K562 (cell line): Measurements from ENCODE around the gene LIPE. TPM values are rescaled to one million over a fixed set of nuclear protein-coding genes. Genes with fewer than 3 reads are reported as not detected.

Source experiments
- CCNT2 ChIP-seq: IDR thresholded peaks from 2 replicates; pipeline ENCODE4 v1.6.1; 2011; ENCODE audit warnings: borderline replicate concordance, low read depth, mild to moderate bottlenecking, moderate library complexity, mixed read lengths, low read length; ENCODE audit not compliant: insufficient read length; ENCODE audit errors: extremely low read depth
- CXXC5 ChIP-seq: fragments of 250-450 bp; sonication (Bioruptor Pico); IDR thresholded peaks from 2 replicates; pipeline ENCODE4 v1.8.0; 2022; ENCODE audit warnings: inconsistent platforms, mild to moderate bottlenecking, moderate library complexity
- E2F6 ChIP-seq, 2 experiments: IDR thresholded peaks; 2 replicates each; pipeline ENCODE4 v1.6.1; 2011; ENCODE audit warnings: borderline replicate concordance in 1 of 2, control low read depth in 1 of 2, low read depth in 1 of 2, low read length in 1 of 2, mild to moderate bottlenecking in 1 of 2, mixed read lengths in 1 of 2, moderate library complexity in 1 of 2; ENCODE audit not compliant: insufficient read depth in 1 of 2, insufficient read length in 1 of 2, poor library complexity in 1 of 2, severe bottlenecking in 1 of 2; ENCODE audit errors: extremely low read depth in 1 of 2
- MTA3 ChIP-seq: fragments of 450-650 bp; formaldehyde crosslinking; IDR thresholded peaks from 2 replicates; pipeline ENCODE4 v1.6.1; 2017; ENCODE audit warnings: mild to moderate bottlenecking, borderline replicate concordance
- NONO ChIP-seq, 2 experiments: fragments of 200-400 bp in 1 of 2; fragments of 450-650 bp in 1 of 2; formaldehyde crosslinking in 1 of 2; IDR thresholded peaks; 2 replicates each; pipeline ENCODE4 v1.6.1; 2017; ENCODE audit warnings: low read depth in 2 of 2, mild to moderate bottlenecking in 2 of 2, moderate library complexity in 2 of 2, low read length in 1 of 2
- PCBP2 ChIP-seq: fragments of 200-400 bp; formaldehyde crosslinking; IDR thresholded peaks from 2 replicates; pipeline ENCODE4 v1.6.1; 2018; ENCODE audit warnings: low read length, low read depth, mild to moderate bottlenecking, moderate library complexity; ENCODE audit not compliant: poor library complexity, severe bottlenecking
- RB1 ChIP-seq: fragments of 450-650 bp; IDR thresholded peaks from 2 replicates; pipeline ENCODE4 v1.6.1; 2017; ENCODE audit warnings: low read depth, mild to moderate bottlenecking
- REST ChIP-seq, 2 experiments: fragments of 450-650 bp; formaldehyde crosslinking in 1 of 2; IDR thresholded peaks; 2 replicates each; pipeline versions ENCODE4 v1.4.0 to v1.6.1; 2014 to 2020; ENCODE audit warnings: mild to moderate bottlenecking in 2 of 2, borderline replicate concordance in 1 of 2, low read depth in 1 of 2
- TAF7 ChIP-seq: fragments of 450-650 bp; IDR thresholded peaks from 2 replicates; pipeline ENCODE4 v1.6.1; 2016; ENCODE audit warnings: missing genetic modification characterization, missing compliant biosample characterization
- THAP12 ChIP-seq: fragments of 250-450 bp; sonication (Bioruptor Pico); IDR thresholded peaks from 2 replicates; pipeline ENCODE4 v1.9.0; 2021; ENCODE audit warnings: mild to moderate bottlenecking, inconsistent platforms
- ZFX ChIP-seq: sonication (generic); formaldehyde crosslinking; IDR thresholded peaks from 2 replicates; pipeline ENCODE4 v1.8.0; 2022; ENCODE audit warnings: mild to moderate bottlenecking, missing genetic modification reagents, moderate library complexity
- polyA plus RNA-seq, 8 experiments: library from polyadenylated mRNA; depleted of rRNA in 4 of 8; stranded (reverse) in 5 of 8; unstranded in 3 of 8; fragments of >200 nt; fragmentation: Nextera tagmentation in 2 of 8; fragmentation: Illumina TruSeq in 1 of 8; extraction: Ambion mirVana in 2 of 8; extraction: Trizol in 1 of 8; gene quantifications; 2 replicates each; pipeline versions ENCODE4 v1.2.1 to v1.2.3, GENCODE V29; 2011 to 2014; ENCODE audit warnings: inconsistent platforms in 1 of 8, missing spikeins in 1 of 8
- total RNA-seq, 7 experiments: library from RNA; depleted of rRNA in 6 of 7; stranded (reverse); fragments of >200 nt in 6 of 7; fragmentation: Illumina TruSeq in 2 of 7; extraction: Trizol in 2 of 7; gene quantifications; 2 replicates each; pipeline versions ENCODE4 v1.2.1 to v1.2.3, GENCODE V29; 2011 to 2021; ENCODE audit warnings: low replicate concordance in 1 of 7

The LIPE gene
- total and polyA plus RNA-seq, 9 of the 15 experiments (the other 6 are each of a cell fraction or from before 2014, with no cell fraction given): 0.22 TPM; not detected in 8

DNA sequence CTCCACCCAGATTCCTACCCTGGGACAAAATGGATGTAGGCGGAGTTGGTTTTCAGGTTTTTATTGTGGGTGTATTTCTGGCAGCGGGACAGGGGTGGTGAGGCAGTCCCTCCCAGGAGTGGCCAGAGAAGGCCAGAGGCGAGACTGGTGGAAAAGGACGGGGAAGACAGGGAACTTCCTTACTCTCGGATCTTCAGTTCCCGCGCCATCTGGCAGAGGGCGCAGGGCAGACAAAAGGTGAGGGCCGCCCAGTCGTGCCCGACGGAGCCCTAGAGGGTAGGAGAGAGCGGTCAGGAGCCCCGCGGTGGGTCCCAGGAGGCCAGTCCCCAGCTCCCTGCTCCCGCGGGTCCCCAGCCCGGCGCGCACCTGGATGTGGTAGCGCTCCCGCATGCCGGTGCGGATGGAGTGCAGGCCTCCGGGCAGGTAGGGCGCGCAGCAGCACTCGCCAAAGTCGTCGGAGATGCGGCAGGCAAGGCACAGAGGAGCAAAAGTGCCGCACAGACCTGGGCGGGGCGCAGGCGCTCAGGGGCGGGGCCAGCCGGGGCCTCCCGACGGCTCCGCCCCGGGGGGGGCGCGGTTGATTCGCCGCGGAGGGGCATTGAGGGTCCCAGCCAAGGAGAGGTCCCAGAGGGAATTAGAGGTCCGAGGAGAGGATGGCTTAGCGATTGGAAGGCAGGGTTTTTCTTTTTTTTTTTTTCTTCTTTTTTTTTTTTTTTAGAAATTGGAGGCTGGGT is 40.0 kb downstream of the LIPE start (continued):
- peak; percentile 14; the same call in 1 of the 2 replicates for TF ChIP-seq REST (IDR thresholded peaks at IDR 0.05; ENCODE audit: borderline replicate concordance)
- no peak for TF ChIP-seq REST (CRISPR knock-in tag; IDR thresholded peaks at IDR 0.05; ENCODE audit: low read depth)
- TF ChIP-seq E2F6 (IDR thresholded peaks at IDR 0.05; ENCODE audit: borderline replicate concordance in 1 of 2, extremely low read depth in 1 of 2, insufficient read depth in 1 of 2, insufficient read length in 1 of 2, low read depth in 1 of 2, low read length in 1 of 2, poor library complexity in 1 of 2, severe bottlenecking in 1 of 2): peak in 1 of 2 experiments; percentile 9
- peak; percentile 48; the same call in 1 of the 2 replicates for TF ChIP-seq RB1
- TF ChIP-seq THAP12: peak; percentile 67; the same call in 1 of the 2 replicates
- TF ChIP-seq CCNT2: peak; percentile 44
- TF ChIP-seq ZFX (CRISPR knock-in tag): 0 out of 2 replicates have a peak, but pooled peaks have one; percentile 26
- TF ChIP-seq NONO (IDR thresholded peaks at IDR 0.05; ENCODE audit: low read depth in 2 of 2, low read length in 1 of 2): 0 out of 4 replicates have a peak, but pooled peaks of 1 of the 2 experiments have one; percentile 41
- no peak for TF ChIP-seq TAF7
- TF ChIP-seq CXXC5 (CRISPR knock-in tag): peak; percentile 59; the same call in 1 of the 2 replicates
- peak; percentile 59; the same call in 1 of the 2 replicates for TF ChIP-seq MTA3
- TF ChIP-seq PCBP2: no peak
